IMR-90 (cell line): ENCODE measurements around the gene ZNF827. TPM values are rescaled to one million over a fixed set of nuclear protein-coding genes. Genes with fewer than 3 reads are reported as not detected.

ENCODE experiments used
- RAD21 ChIP-seq: IDR thresholded peaks from 2 replicates; pipeline ENCODE4 v1.6.1; 2012; ENCODE audit warnings: low read length, improper control_type of control experiment
- USF2 ChIP-seq: fragments of 150-350 bp; IDR thresholded peaks from 2 replicates; pipeline ENCODE4 v1.6.1; 2017; ENCODE audit warnings: mild to moderate bottlenecking, antibody characterized with exemption, low read length, low read depth
- polyA plus RNA-seq, 3 experiments: library from polyadenylated mRNA; depleted of rRNA; stranded (reverse); fragments of >200 nt; gene quantifications; 2 replicates each; pipeline ENCODE4 v1.2.3, GENCODE V29; 2012; ENCODE audit warnings: low replicate concordance in 1 of 3
- total RNA-seq: library from RNA; depleted of rRNA; stranded (reverse); fragments of >200 nt; gene quantifications from 2 replicates; pipeline ENCODE4 v1.2.3, GENCODE V29; 2012

ZNF827 gene
- total and polyA plus RNA-seq, 2 of the 4 experiments (the other 2 are of a cell fraction) = 6.6 to 31.7 TPM

- TF ChIP-seq RAD21 = no peak
- 0 out of 2 replicates have a peak, but pooled peaks have one; percentile 44 for TF ChIP-seq USF2
Measured at GRCh38 chr4:145732895-145733880, 205.4 kb downstream of the ZNF827 start (continued).
